ENCODE data around the gene PRAME.
"Not testable (repeated sequence)": the region's sequence is repeated elsewhere in the genome, so short reads cannot be mapped to it uniquely, and the experiment has no call there.

Gene PRAME

DNA sequence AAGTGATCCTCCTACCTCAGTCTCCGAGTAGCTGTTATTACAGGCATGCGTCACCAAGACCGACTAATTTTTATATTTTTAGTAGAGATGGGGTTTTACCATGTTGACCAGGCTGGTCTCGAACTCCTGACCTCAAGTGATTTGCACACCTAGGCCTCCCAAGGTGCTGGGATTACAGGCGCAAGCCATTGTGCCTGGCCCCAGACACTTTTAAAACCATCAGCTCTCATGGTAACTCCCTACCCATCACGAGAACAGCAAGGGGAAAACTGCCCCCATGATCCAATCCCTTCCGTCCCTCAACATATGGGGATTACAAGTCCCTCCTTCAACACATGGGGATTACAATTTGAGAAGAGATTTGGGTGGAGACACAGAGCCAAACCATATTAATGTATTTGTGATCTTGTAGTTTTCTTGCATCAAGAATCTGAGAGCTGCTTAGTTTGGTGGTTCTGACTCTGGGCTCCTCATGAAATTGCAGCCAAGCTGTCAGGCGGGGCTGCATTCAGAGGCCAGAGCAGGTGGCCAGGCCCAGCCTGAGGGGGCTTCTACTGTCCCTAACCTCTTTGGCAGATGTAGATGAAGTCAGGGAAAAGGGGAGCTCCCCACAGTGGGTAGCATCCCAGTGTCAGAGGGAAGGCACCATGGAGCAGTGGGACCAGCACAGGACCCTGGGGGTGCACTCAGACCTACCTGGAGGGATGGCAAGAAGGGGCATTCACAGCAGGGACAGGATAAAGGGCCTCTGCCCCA is 31.2 kb upstream of the PRAME start:
- Mint-ChIP-seq H3K27me3 (ENCODE audit: low read depth) (peaks cover 15% of the 10 kb centered on the region), H3K4me3 (no peak overlapping the region), H3K27ac (no peak overlapping the region), H3K9me3 (no peaks in the 10 kb centered on the region), H3K36me3 (ENCODE audit: low read depth) (no peaks in the 10 kb centered on the region), H3K4me1 (ENCODE audit: low read depth) (peaks cover 2% of the 10 kb centered on the region)

DNA sequence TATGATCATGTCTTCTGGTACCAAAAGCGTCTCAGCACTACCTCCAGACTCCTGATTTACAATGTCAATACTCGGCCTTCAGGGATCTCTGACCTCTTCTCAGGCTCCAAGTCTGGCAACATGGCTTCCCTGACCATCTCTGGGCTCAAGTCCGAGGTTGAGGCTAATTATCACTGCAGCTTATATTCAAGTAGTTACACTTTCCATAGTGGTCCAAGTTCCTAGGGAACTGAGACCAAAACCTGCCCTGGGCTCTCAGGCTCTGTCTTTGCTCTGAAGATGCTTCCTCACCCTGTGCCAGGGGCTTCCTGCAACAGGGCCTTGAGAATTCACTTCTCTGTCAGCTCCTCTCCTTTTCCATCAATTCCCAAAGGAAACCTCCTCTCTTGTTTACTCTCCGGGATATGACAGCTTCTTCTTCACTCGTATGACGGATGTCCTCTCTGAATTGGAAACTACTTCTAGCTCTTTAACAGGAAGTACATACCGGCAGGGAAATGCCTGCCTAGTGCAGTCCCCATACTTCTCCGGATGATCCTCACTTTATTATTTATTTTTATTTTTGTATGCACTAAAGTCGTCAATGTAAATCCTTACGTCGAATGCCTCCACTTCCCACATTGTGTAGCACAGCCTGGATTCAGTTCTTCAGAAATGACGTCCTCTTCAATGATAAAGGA is 29.6 kb upstream of the PRAME start:
- Mint-ChIP-seq H3K36me3 (ENCODE audit: low read depth) (no peaks in the 10 kb centered on the region), H3K27me3 (ENCODE audit: low read depth) (peaks cover 18% of the 10 kb centered on the region), H3K9me3 (no peaks in the 10 kb centered on the region), H3K4me3 (no peak overlapping the region), H3K4me1 (ENCODE audit: low read depth) (no peaks in the 10 kb centered on the region), H3K27ac (no peak overlapping the region)

DNA sequence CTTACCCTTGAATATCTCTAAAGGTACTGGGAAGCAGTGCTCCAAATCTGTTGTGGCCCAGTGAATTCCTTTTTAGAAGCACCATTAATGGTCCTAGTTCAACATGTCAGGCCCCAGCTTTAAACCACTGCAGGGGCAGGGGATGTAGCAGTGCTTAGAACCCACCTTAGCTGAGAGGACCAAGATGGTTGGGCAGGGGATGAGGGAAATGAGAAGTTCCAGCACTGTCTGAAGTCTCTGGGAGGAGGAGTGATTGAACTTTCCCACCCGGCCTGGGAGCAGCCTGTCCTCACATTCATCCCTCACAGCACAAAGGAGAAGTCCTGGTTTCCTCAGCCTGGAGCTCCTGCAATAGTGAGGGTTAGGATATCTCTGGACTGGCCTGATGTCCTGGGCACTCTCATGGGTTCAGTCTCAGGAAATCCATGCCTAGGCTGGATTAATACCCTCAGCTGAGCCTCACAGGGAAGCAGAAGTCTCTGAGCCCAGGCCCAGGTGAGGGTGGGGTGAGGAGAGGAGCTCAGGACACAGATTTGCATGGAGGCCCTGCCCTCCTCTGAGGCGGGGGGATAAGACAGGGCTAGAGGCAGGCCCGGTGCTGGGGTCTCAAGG is 28.6 kb upstream of the PRAME start:
- Mint-ChIP-seq H3K36me3 (ENCODE audit: low read depth) (no peaks in the 10 kb centered on the region), H3K9me3 (no peaks in the 10 kb centered on the region), H3K27ac (no peak overlapping the region), H3K4me1 (ENCODE audit: low read depth) (no peaks in the 10 kb centered on the region), H3K4me3 (no peak overlapping the region), H3K27me3 (ENCODE audit: low read depth) (peaks cover 18% of the 10 kb centered on the region)

- Mint-ChIP-seq H3K27ac (no peak overlapping the region), H3K4me1 (ENCODE audit: low read depth) (no peaks in the 10 kb centered on the region), H3K4me3 (no peak overlapping the region), H3K36me3 (ENCODE audit: low read depth) (no peaks in the 10 kb centered on the region), H3K9me3 (no peaks in the 10 kb centered on the region), H3K27me3 (ENCODE audit: low read depth) (peaks cover 13% of the 10 kb centered on the region)
Measured at GRCh38 chr22:22584722-22585121, 25.7 kb upstream of the PRAME start.

GRCh38 chr22:22583030-22583429 is 24.0 kb upstream of the PRAME start:
- H3K9me3 Mint-ChIP-seq: no peaks in the 10 kb centered on the region
- no peaks in the 10 kb centered on the region for H3K36me3 Mint-ChIP-seq (ENCODE audit: low read depth)
- peaks cover 13% of the 10 kb centered on the region for H3K27me3 Mint-ChIP-seq (ENCODE audit: low read depth)
- H3K27ac Mint-ChIP-seq: no peak overlapping the region
- no peaks in the 10 kb centered on the region for H3K4me1 Mint-ChIP-seq (ENCODE audit: low read depth)
- no peak overlapping the region for H3K4me3 Mint-ChIP-seq

- H3K4me3 Mint-ChIP-seq; H3K9me3 Mint-ChIP-seq; H3K4me1 Mint-ChIP-seq (ENCODE audit: low read depth); H3K27me3 Mint-ChIP-seq (ENCODE audit: low read depth); H3K27ac Mint-ChIP-seq; H3K36me3 Mint-ChIP-seq (ENCODE audit: low read depth): not testable (repeated sequence)
Measured at GRCh38 chr22:22581524-22581923, 22.5 kb upstream of the PRAME start.

DNA sequence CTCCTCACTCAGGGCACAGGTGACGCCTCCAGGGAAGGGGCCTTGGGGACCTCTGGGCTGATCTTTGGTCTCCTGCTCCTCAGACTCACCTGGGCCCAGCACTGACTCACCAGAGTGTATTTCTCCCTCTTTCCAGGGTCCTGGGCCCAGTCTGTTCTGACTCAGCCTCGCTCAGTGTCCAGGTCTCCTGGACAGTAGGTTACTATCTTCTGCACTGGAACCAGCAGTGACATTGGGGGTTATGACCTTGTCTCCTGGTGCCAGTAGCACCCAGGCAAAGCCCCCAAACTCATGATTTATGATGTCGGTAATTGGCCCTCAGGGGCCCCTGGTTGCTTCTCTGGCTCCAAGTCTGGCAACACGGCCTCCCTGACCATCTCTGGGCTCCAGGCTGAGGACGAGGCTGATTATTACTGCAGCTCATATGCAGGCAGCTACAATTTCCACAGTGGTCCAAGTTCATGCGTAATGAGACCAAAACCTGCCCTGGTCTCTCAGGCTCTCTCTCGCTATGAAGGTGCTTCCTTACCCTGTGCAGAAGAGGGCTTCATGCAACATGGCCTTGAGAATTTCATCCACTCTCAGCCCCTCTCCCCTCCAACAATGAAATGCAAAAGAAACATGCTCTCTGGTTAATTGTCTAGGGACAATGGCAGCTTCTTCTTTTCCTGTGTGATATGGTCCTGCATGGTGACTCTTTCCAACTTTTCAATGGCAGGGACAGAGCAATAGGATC is 21.0 kb upstream of the PRAME start:
- H3K9me3 Mint-ChIP-seq: no peaks in the 10 kb centered on the region
- H3K27me3 Mint-ChIP-seq (ENCODE audit: low read depth): peaks cover 4% of the 10 kb centered on the region
- H3K36me3 Mint-ChIP-seq (ENCODE audit: low read depth): no peaks in the 10 kb centered on the region
- no peak overlapping the region for H3K27ac Mint-ChIP-seq
- no peak overlapping the region for H3K4me3 Mint-ChIP-seq
- H3K4me1 Mint-ChIP-seq (ENCODE audit: low read depth): no peaks in the 10 kb centered on the region

DNA sequence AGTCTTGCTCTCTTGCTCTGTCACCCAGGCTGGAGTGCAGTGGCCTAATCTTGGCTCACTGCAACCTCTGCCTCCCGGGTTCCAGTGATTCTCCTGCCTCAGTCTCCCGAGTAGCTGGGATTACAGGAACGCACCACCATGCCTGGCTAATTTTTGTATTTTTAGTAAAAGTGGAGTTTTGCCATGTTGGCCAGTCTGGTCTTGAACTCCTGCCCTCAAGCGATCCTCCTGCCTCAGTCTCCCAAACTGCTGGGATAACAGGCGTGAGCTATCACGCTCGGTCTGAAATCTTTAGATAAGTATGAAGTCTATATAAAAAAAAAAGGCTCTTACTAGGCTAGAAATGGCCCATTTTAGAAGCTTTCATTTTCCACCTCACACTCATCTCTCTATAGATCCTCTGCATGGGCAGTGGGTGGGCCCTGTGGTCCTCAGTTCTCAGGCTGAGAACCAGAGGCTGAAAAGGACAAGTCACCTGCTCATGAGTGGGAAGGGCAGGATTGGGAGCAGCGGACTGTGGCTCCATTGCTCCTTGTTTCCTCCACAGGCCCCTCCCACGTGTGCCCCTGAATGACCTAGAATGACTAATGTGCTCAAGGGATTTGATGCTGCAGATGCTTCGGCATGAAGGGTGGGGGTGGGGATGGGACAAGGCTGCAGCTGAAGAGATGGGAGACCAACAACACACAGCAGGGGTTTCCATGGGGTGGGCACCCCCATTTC is 19.8 kb upstream of the PRAME start:
- no peaks in the 10 kb centered on the region for H3K9me3 Mint-ChIP-seq
- H3K4me1 Mint-ChIP-seq (ENCODE audit: low read depth): no peaks in the 10 kb centered on the region
- H3K36me3 Mint-ChIP-seq (ENCODE audit: low read depth): no peaks in the 10 kb centered on the region
- peaks cover 8% of the 10 kb centered on the region for H3K27me3 Mint-ChIP-seq (ENCODE audit: low read depth)
- H3K4me3 Mint-ChIP-seq: no peak overlapping the region
- H3K27ac Mint-ChIP-seq: no peak overlapping the region

GRCh38 chr22:22576989-22577427 is 17.9 kb upstream of the PRAME start:
- Mint-ChIP-seq H3K36me3 (ENCODE audit: low read depth) (no peaks in the 10 kb centered on the region), H3K4me1 (ENCODE audit: low read depth) (no peaks in the 10 kb centered on the region), H3K27ac (no peak overlapping the region), H3K4me3 (no peak overlapping the region), H3K9me3 (no peaks in the 10 kb centered on the region), H3K27me3 (ENCODE audit: low read depth) (peaks cover 16% of the 10 kb centered on the region)

DNA sequence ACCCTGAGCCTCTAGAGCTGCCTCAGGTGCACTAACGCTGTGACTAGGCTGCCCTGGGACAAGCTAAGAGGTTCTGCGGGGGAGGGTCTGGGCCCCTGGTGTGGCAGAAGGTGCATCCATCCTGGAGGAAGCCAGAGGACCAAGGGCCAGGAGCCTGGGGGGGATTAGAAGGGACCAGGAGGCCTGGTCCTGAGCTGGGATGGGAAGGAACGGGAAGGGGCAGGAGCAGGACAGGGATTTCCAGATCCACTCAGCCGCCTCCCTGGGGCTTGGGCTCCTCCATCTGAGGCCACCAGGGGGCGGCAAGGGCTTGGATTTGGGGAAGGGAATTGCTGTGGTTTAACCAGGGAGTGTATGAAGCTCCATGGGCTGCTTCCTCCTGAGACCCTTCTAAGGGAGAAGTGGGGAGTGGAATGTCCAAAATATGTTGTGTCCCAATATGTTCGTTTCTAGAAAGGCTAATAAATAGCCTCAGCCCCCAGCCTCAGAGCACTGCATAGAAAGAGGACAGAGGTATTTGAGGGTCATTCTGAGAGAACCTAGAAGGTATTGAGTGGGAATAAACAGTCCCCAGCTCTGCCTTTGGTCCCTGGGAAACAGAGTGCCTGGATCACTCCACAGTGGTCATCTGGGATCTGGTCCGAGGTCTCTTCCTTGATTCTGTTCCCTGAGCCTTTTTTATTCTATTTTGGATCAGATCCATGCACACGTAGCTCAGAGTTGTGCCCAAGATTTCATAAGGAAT is 17.4 kb upstream of the PRAME start:
- Mint-ChIP-seq H3K27me3 (ENCODE audit: low read depth) (peaks cover 16% of the 10 kb centered on the region), H3K36me3 (ENCODE audit: low read depth) (no peaks in the 10 kb centered on the region), H3K4me1 (ENCODE audit: low read depth) (no peaks in the 10 kb centered on the region), H3K27ac (no peak overlapping the region), H3K9me3 (no peaks in the 10 kb centered on the region), H3K4me3 (no peak overlapping the region)

DNA sequence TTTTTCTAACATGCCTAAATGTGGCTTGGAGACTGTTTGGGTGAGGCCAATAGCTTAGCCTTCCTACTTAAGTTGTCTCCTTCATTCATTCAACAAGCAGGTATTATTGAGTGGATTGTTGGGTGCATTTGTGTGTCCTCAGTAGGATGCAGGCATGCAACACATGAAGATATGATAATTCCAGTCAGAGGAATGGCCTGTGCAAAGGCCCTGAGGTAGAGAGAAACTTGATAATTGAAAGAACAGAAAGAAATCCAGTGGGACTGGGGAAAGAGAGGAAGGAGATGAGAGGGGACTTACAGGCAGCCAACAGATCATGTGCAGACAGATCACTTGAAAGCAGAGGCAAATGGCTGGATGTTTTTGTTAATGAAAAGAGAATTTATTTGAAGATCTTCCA is 15.3 kb upstream of the PRAME start:
- H3K4me1 Mint-ChIP-seq (ENCODE audit: low read depth): no peaks in the 10 kb centered on the region
- no peaks in the 10 kb centered on the region for H3K9me3 Mint-ChIP-seq
- H3K4me3 Mint-ChIP-seq: no peak overlapping the region
- H3K27ac Mint-ChIP-seq: no peak overlapping the region
- H3K27me3 Mint-ChIP-seq (ENCODE audit: low read depth): peaks cover 17% of the 10 kb centered on the region
- H3K36me3 Mint-ChIP-seq (ENCODE audit: low read depth): no peaks in the 10 kb centered on the region

- Mint-ChIP-seq H3K4me1 (ENCODE audit: low read depth) (no peaks in the 10 kb centered on the region), H3K27me3 (ENCODE audit: low read depth) (peaks cover 24% of the 10 kb centered on the region), H3K9me3 (no peaks in the 10 kb centered on the region), H3K4me3 (no peak overlapping the region), H3K27ac (no peak overlapping the region), H3K36me3 (ENCODE audit: low read depth) (no peaks in the 10 kb centered on the region)
Measured at GRCh38 chr22:22573047-22573889, 14.2 kb upstream of the PRAME start.

DNA sequence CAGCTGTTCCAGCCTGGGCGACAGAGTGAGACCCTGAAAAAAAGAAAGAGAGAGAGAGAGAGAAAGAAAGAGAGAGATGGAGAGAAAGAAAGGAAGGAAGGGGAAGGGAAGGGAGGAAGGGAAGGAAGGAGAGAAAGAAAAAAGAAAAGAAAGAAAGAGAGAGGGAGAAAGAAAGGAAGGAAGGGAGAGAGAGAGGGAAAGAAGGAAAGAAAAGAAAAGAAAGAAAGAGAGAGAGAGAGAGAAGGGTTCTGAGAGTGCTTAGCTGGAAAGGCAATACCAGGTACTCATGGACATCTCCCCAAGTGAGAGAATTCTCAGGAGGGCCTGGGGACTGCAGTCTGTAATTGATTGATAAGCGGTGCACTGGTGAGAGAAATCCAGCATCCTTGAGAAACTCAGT is 12.8 kb upstream of the PRAME start:
- no peaks in the 10 kb centered on the region for H3K4me1 Mint-ChIP-seq (ENCODE audit: low read depth)

More for the DNA sequence above, 12.8 kb upstream of the PRAME start:
- H3K9me3 Mint-ChIP-seq: no peaks in the 10 kb centered on the region
- no peak overlapping the region for H3K27ac Mint-ChIP-seq
- H3K36me3 Mint-ChIP-seq (ENCODE audit: low read depth): no peaks in the 10 kb centered on the region
- peaks cover 24% of the 10 kb centered on the region for H3K27me3 Mint-ChIP-seq (ENCODE audit: low read depth)
- no peak overlapping the region for H3K4me3 Mint-ChIP-seq
